Measurements from ENCODE around the gene TMPRSS3.

The TMPRSS3 gene

DNA sequence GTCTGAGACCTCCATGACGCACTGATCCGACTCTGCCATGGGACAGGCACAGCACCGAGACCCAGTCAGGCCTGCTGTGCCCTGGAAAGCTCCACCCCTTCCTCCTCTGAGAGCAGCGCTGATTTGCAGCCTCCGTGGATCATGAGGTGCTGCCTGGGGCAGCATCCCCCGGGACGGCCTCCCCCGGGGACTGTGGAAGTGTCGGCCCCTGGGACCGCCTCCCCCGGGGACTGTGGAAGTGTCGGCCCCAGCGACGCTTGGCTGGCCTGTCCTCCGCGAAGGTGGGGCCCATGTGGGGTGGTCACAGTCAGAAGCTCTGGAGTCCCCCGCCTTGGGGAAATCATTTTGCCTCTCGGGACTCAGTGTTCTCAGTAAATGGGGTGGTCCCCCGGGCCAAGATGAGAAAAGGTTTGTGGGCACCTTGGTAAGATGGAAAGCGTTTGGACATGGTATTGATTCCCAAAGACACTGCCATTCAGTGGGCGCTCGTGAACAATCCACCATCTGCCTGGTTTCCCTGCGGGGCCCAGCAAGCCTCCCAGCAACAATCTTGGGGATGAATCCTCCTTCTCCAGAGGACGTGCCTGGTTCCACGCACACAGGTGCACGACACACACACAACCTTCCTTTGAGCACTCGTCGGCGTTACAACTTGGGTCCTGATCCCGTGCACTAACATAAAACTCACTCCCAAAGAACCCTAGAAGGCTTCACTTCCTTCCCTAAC, 48.1 kb downstream of the TMPRSS3 start:
- DNase-seq, result no peak

- no peak for DNase-seq
Measured at GRCh38 chr21:42346866-42347600, 48.8 kb downstream of the TMPRSS3 start.

DNA sequence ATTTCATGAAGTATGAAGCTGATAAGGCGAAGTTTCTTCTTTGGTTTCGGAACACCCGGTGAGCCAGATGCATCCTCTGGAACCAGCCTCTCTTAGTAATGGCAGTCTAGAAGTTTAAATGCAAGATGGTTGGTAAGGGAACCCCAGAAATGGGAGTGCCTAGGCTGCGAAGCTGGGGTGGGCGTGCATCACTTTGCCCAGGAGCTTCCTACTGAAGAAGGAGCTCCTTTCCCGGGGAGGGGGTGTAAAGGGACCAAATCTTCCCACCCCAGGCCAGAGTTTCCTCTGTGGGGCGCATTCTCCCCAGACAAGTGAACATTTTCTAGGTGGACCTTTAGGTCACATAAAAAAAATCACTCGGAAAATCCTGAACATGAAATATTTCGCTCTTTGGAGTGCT, 49.4 kb downstream of the TMPRSS3 start:
- DNase-seq, result no peak

GRCh38 chr21:42344631-42345030, 51.2 kb downstream of the TMPRSS3 start:
- no peak for DNase-seq

GRCh38 chr21:42343963-42344510, 51.8 kb downstream of the TMPRSS3 start:
- DNase-seq, result no peak

DNA sequence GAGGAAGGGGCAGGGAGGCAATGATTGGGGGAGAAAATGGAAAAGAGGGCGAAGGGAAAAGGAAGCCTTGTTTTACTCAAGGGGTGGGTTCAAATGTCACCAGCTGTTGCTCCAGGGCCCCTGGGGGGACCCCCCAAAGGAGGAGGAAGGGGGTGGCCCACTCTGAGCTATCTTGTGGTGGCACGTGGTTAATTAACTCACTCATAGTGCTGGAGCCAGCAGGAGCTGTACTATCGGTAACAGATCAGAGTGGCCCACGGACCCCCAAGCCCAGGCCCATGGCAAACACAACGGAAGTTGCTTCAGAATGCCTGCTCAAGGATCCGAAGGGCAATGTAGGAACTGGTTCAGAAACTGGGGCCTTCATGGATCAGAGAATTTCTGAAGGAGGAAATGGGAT, 52.3 kb downstream of the TMPRSS3 start:
- DNase-seq, result no peak

DNA sequence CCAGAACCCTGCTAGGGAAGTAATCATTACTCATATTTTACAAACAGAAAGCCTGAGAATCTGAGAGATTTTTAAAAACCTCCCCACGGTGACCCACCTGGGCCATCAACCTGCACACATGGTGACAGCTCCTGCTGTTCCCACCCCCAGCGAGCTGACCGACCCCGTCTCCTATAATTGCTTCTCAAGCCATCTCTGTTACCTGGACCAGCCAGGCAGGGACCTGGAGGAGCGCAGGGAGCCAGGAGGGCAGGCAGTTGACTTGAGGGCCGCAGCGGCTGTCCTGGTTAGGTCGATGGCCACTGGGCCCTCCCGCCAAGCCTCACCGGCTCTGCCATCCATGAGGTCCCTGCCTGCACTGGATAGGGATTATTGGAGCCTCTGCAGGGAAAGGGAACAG, 52.8 kb downstream of the TMPRSS3 start:
- no peak for DNase-seq

GRCh38 chr21:42341776-42342542, 53.9 kb downstream of the TMPRSS3 start:
- DNase-seq, result no peak

DNA sequence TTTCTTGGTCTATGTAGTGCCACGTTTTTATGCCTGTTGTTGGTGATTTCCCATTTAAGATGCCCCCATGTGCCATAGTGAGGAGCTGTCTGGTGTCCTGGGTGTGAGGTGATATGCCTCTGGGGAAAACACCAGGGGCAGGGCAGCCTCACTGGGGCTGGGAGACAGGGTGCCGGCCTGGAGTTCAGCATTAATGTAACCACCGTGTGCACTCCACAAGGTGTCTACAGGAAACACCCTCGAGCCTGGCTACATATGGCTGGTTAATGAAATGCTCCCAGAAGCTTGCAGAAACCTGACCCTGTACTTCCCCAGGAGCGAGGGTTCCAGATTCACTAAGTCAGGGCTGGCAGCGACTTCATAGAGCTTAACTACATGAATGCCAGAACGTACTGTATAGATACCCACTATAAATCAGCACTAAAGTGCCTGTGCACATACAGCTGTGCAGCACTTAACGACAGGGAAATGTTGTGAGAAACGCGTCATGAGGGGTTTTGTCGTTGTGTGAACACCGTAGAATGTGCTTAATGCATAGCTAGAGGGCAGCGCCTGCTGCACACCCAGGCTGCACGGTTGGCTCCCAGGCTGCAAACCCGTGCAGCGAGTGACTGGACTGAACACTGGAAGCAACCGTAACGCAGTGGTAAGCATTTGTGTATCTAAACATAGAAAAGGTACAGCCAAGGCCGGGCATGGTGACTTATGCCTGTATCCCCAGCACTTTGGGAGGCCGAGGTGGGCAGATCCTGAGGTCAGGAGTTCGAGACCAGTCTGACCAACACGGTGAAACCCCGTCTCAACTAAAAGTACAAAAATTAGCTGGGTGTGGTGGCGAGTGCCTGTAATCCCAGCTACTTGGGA, 55.4 kb downstream of the TMPRSS3 start:
- DNase-seq, result no peak

DNA sequence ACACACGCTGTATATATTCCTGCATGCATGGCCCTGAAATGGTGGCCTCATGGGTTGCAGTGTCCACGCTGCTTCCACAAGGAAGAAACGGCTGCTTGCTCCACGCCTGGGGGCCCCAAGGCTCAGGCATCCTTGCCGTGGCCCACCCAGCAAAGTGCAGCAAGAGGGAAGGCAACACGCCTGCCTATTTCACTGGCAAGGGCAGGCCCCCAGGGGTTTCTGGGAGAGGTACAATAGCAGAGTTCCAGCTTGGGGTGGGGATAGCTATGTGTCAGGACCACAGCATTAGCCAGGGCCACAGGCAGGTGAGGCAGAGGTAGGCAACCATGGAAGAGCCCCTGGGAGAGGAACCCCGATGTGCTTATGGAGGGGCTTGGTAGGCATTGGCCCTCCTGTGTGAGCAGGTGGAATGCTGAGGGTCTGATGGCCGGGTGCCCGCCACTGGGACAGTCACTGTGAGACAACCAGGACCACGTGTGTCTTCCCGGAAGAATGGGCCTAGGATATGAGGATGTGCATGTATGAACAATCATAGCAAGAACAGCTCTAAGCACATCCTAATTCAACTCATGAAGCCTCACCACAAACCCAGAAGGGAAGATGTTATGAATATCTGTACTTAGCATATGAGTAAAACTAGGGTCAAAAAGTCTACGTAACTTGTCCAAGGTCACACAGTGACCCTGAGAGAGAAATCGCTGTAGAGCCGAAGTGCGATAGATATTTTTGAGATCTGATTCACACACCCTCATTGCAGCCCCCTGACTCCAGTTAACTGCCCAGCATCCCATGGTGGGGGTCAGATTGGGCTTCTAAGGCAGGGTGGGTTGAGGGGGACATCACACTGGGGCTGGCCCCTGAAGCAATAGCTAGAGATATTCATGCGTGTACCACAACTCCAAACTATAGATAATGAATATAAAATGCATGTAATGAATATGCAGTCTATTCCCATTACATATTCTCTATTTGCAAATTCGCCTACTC, 56.8 kb downstream of the TMPRSS3 start:
- no peak for DNase-seq

DNA sequence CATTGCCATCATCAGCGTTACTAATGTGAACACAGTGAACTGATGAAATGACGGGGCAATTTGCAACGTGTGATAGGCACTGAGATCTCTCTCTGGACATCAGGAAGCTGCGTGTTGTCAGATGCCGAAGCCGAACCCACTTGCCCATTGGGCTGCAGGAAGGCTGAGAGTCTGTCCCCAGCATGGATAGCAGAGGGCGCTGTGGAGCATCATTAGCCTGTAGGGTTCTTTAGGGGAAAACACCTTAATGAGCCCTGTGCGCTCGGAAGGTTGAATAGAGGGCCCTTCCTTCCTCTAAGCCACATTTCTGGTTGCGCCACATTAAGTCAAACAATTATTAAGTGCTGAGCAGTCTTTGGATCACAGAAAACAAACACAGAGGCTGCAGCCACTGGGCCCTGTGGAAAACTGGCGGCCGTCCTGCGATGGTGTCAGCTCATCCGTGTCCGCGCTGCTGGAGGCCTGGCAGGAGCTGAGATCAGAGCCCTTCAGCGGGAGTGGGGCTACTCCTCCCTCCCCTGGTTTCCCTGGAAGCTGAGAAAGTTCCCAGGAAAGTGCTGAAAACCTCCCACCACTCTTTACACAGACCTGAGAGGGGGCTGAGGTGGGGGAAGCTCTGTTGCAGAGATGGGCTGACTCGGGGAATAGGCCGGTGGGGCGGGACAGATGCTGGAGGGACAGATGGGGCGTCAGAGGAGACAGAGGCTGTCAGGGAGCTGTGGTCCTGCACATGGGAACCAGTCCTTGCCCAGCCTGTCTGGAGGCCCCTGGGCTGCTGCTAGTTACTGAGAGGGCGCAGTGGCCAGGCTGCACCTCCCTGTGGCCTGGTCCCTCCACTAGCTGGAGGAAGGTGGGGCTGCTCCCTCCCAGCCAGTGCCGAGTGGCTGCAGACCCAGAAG, 57.8 kb downstream of the TMPRSS3 start:
- peak; percentile 85 for DNase-seq

DNA sequence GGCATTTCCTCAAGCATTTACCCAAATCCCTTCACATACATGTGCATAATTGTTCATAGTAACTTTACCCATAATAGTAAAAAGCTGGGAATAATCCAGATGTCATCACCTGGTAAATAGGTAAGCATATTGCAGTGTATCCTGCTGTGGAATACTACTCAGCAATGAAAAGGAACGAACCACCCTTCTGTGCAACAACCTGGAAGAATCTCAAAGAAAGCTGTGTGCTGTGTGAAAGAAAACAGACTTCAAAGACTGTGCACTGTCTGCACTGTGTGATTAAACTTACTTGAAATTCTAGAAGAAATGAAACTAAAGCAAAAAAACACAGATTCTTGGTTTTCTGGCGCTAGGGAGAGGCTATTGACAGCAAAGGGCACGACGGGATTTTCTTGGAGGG, 58.6 kb downstream of the TMPRSS3 start:
- no peak for DNase-seq

- DNase-seq, result no peak
Measured at GRCh38 chr21:42336054-42336453, 59.8 kb downstream of the TMPRSS3 start.

DNA sequence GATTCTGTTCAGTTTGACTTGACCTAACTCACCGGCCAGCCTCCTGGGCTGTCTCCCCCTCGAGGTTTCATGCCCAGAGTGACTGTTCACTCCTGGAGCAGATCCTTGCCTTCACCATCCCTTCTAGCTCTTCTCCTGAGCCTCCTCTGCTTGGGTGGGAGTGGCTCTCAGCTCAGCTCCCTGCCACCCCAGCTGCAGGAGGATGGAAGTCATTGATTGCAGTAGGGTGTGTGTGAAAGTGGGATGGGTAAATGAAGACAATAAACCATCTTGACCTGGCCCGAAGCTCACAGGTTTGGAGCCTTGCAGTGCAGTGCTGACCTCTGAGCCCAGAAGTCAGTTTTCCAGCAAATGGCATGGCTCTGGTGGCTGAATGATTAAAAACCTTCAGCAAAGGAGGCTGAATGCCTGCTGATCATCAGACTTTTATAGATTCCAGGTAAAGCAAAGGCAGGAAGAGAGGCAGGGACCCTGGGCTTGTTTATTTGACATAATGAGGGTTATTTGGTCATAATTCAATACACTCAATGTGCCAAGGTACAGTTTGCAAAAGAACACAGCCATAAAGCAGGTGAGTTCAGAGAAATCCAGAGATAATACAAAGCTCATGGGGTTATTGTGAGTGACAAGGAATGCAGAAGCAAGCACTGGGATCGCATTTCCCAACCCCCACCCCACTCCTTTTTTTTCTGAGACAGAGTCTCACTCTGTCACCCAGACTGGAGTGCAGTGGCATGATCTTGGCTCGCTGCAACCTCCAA, 63.1 kb downstream of the TMPRSS3 start:
- DNase-seq, result no peak

GRCh38 chr21:42331660-42332059, 64.2 kb downstream of the TMPRSS3 start:
- no peak for DNase-seq

GRCh38 chr21:42330380-42331371, 65.2 kb downstream of the TMPRSS3 start:
- no peak for DNase-seq

DNA sequence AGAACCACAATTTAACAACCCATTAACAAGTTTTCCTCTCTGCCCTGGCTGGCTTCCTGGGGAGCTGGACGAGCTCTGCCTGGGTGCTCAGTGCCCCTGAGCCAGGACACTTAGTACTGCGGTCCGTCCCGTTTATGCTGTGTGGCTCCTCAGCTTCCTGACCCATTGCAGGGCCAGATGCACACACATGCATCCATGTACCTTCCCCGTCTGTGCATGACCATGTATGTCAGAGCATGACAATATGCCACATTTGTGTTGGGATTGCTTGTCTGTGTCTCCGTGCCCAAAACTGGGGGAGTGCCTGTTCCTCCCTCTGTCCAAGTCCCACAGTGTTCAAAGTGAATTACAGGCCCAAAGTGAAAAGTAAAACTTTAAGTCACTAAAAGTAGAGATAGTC, 71.0 kb downstream of the TMPRSS3 start:
- DNase-seq, result no peak
